NB4 (cell line): ENCODE measurements around the gene GAPT.

Experiments used
- CTCF ChIP-seq: IDR thresholded peaks from one replicate; pipeline ENCODE4 v1.5.1; 2012; ENCODE audit warnings: low read depth, low read length
- MAX ChIP-seq: IDR thresholded peaks from 2 replicates; pipeline ENCODE4 v1.6.1; 2011; ENCODE audit warnings: low read depth, low read length
- MYC ChIP-seq: IDR thresholded peaks from 2 replicates; pipeline ENCODE4 v1.6.1; 2011; ENCODE audit warnings: low read depth, low read length
- POLR2A ChIP-seq: IDR thresholded peaks from 2 replicates; pipeline ENCODE4 v1.6.1; 2011; ENCODE audit warnings: mild to moderate bottlenecking; ENCODE audit not compliant: insufficient read length; ENCODE audit errors: extremely low read depth

- TF ChIP-seq MAX (no peak), POLR2A (no peak), CTCF (no peak), MYC (no peak)
These were observed 52.5 kb downstream of the GAPT start for GRCh38 chr5:58543723-58544122.
